Mucosa of stomach (tissue), 1 donor: ENCODE results near the gene PATJ.

Experiments
- H3K27me3 ChIP-seq: one replicate; pipeline ENCODE4 v1.7.0; 2013; ENCODE audit warnings: mild to moderate bottlenecking, low read length; ENCODE audit not compliant: control insufficient read depth, insufficient read depth
- H3K36me3 ChIP-seq: one replicate; pipeline ENCODE4 v1.7.0; 2013; ENCODE audit warnings: low read length; ENCODE audit not compliant: control insufficient read depth, insufficient read depth
- H3K4me1 ChIP-seq: one replicate; pipeline ENCODE4 v1.7.0; 2013; ENCODE audit warnings: mild to moderate bottlenecking, low read length; ENCODE audit not compliant: control insufficient read depth, insufficient read depth
- H3K4me3 ChIP-seq: one replicate; pipeline ENCODE4 v1.7.0; 2013; ENCODE audit warnings: low read length
- H3K9ac ChIP-seq: one replicate; pipeline ENCODE4 v1.7.0; 2013; ENCODE audit warnings: mild to moderate bottlenecking, low read length, moderate library complexity
- H3K9me3 ChIP-seq: one replicate; pipeline ENCODE4 v1.7.0; 2013; ENCODE audit warnings: mild to moderate bottlenecking, low read length, moderate library complexity; ENCODE audit not compliant: control insufficient read depth
- donor health status: Pancreatic carcinoma.

Gene PATJ

DNA sequence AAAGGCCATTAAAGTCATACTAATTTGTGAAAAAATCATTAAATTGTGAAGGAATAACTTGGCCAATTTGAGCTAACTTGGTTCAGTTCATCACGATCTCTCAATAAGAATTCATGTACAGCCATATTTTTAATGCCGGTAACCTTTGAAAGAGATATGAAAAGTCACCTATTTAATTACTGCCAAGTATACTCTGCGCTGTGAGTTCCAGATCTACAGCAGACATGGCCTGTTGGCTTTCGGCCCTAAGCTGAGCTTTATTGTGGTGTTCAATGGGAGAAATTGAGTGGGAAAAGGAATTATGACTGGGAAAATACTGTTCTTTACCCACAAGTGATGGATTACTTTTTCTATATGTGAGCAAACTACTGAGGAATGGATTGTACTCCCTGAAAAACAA, 292.5 kb downstream of the PATJ start:
- no peaks in the 10 kb centered on the region for H3K36me3 ChIP-seq
- H3K9me3 ChIP-seq, result no peaks in the 10 kb centered on the region
- no peaks in the 10 kb centered on the region for H3K27me3 ChIP-seq
- no peaks in the 10 kb centered on the region for H3K4me1 ChIP-seq
- no peak overlapping the region for H3K4me3 ChIP-seq
- no peak overlapping the region for H3K9ac ChIP-seq

GRCh38 chr1:62037274-62037673, 295.0 kb downstream of the PATJ start:
- Histone ChIP-seq H3K9ac (no peak overlapping the region), H3K4me1 (no peaks in the 10 kb centered on the region), H3K36me3 (no peaks in the 10 kb centered on the region), H3K9me3 (no peaks in the 10 kb centered on the region), H3K27me3 (no peaks in the 10 kb centered on the region), H3K4me3 (no peak overlapping the region)

DNA sequence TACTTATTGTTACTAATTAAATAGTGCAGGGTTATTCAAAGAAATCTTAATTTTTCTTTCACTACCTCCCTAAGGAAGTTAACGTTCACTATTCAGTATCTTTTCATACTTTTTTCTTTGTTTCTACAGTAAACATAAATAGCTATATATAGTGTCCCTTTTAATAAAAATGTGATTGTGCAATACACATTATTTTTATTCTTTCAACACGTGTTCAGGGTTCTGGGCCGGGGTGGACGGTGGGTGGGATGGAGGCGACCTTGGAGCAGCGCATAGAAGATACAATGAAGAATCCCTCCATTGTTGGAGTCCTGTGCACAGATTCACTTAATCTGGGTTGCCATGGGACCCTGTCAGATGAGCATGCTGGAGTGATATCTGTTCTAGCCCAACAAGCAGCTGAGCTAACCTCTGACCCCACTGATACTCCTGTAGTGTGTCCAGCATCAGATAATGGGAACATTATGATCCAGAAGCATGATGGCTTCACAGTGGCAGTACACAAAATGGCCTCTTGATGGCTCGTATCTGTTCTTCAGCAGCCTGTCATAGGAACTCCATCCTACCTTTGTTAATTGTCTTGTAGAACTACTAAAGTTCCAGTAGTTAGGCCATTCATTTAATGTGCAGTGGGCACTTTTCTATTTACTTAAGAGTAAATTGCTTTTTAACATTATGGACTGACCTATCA, 296.5 kb downstream of the PATJ start:
- H3K4me1 ChIP-seq, result no peaks in the 10 kb centered on the region
- no peaks in the 10 kb centered on the region for H3K9me3 ChIP-seq
- H3K4me3 ChIP-seq, result no peak overlapping the region
- no peak overlapping the region for H3K9ac ChIP-seq
- no peaks in the 10 kb centered on the region for H3K27me3 ChIP-seq
- H3K36me3 ChIP-seq, result no peaks in the 10 kb centered on the region

- no peaks in the 10 kb centered on the region for H3K4me1 ChIP-seq
- H3K4me3 ChIP-seq, result no peak overlapping the region
Observed at GRCh38 chr1:62040450-62040849, 298.2 kb downstream of the PATJ start.

GRCh38 chr1:62040973-62041372, 298.7 kb downstream of the PATJ start:
- H3K36me3 ChIP-seq, result no peaks in the 10 kb centered on the region
- H3K27me3 ChIP-seq, result no peaks in the 10 kb centered on the region
- no peaks in the 10 kb centered on the region for H3K4me1 ChIP-seq
- no peaks in the 10 kb centered on the region for H3K9me3 ChIP-seq
- H3K9ac ChIP-seq, result no peak overlapping the region
- H3K4me3 ChIP-seq, result no peak overlapping the region

More at GRCh38 chr1:62040450-62040849, 298.2 kb downstream of the PATJ start:
- H3K9ac ChIP-seq, result no peak overlapping the region
- H3K27me3 ChIP-seq, result no peaks in the 10 kb centered on the region
- H3K9me3 ChIP-seq, result no peaks in the 10 kb centered on the region
- no peaks in the 10 kb centered on the region for H3K36me3 ChIP-seq

DNA sequence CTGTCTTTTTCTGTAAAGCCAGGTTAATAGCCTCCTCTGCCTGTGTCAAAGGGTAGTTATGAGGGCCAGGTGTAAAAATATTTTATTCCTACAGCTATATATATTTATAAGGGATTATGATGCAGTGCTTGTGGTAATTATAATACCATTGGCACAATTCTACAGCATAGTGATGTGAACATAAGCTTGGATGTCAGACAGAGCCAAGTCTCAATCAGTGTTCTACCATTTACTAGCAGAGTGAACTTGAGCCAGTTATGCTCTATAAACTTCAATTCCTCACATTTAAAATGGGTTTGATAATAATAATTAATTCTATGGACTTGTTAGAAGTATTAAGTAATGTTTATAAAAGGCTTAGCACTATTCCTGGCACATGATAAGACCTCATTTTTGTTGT, 300.9 kb downstream of the PATJ start:
- Histone ChIP-seq H3K9ac (no peak overlapping the region), H3K27me3 (no peaks in the 10 kb centered on the region), H3K9me3 (no peaks in the 10 kb centered on the region), H3K36me3 (no peaks in the 10 kb centered on the region), H3K4me1 (no peaks in the 10 kb centered on the region), H3K4me3 (no peak overlapping the region)

GRCh38 chr1:62045574-62045973, 303.3 kb downstream of the PATJ start:
- H3K9ac ChIP-seq, result no peak overlapping the region
- no peaks in the 10 kb centered on the region for H3K27me3 ChIP-seq
- no peak overlapping the region for H3K4me3 ChIP-seq
- no peaks in the 10 kb centered on the region for H3K9me3 ChIP-seq
- H3K36me3 ChIP-seq, result no peaks in the 10 kb centered on the region
- no peaks in the 10 kb centered on the region for H3K4me1 ChIP-seq

- Histone ChIP-seq H3K4me3 (no peak overlapping the region), H3K36me3 (peaks cover under 1% of the 10 kb centered on the region), H3K27me3 (no peaks in the 10 kb centered on the region), H3K9me3 (no peaks in the 10 kb centered on the region), H3K4me1 (no peaks in the 10 kb centered on the region), H3K9ac (no peak overlapping the region)
Observed at GRCh38 chr1:62046927-62047326, 304.6 kb downstream of the PATJ start.

GRCh38 chr1:62050165-62050564, 307.9 kb downstream of the PATJ start:
- no peaks in the 10 kb centered on the region for H3K4me1 ChIP-seq
- peaks cover 4% of the 10 kb centered on the region for H3K36me3 ChIP-seq

GRCh38 chr1:62052946-62053345, 310.7 kb downstream of the PATJ start:
- Histone ChIP-seq H3K27me3 (no peaks in the 10 kb centered on the region), H3K9ac (no peak overlapping the region), H3K4me3 (no peak overlapping the region), H3K9me3 (no peaks in the 10 kb centered on the region), H3K4me1 (no peaks in the 10 kb centered on the region), H3K36me3 (peaks cover 4% of the 10 kb centered on the region)

More at GRCh38 chr1:62050165-62050564, 307.9 kb downstream of the PATJ start:
- H3K27me3 ChIP-seq, result no peaks in the 10 kb centered on the region
- no peak overlapping the region for H3K4me3 ChIP-seq
- H3K9ac ChIP-seq, result no peak overlapping the region
- no peaks in the 10 kb centered on the region for H3K9me3 ChIP-seq

DNA sequence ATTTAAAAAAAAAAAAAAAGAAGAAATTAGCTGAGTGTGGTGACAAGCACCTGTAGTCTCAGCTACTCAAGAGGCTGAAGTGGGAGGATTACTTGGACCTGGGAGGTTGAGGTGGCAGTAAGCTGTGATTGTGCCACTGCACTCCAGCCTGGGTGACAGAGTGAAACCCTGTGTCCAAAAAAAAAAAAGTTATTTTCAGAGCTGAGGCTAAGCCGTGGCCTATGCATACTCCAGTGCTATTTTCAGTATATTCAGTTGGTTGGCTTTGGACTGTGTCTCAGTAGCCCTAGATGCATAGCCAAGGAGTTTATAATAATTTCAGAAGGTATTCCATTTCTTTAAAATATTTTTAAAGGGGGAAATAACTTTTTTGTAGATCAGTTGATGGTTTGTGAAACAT, 311.9 kb downstream of the PATJ start:
- H3K36me3 ChIP-seq, result peaks cover 4% of the 10 kb centered on the region
- no peak overlapping the region for H3K9ac ChIP-seq
- H3K27me3 ChIP-seq, result no peaks in the 10 kb centered on the region
- no peak overlapping the region for H3K4me3 ChIP-seq
- no peaks in the 10 kb centered on the region for H3K4me1 ChIP-seq
- no peaks in the 10 kb centered on the region for H3K9me3 ChIP-seq

- H3K4me3 ChIP-seq, result no peak overlapping the region
- H3K9ac ChIP-seq, result no peak overlapping the region
- H3K36me3 ChIP-seq, result peaks cover under 1% of the 10 kb centered on the region
- H3K27me3 ChIP-seq, result no peaks in the 10 kb centered on the region
- no peaks in the 10 kb centered on the region for H3K4me1 ChIP-seq
- no peaks in the 10 kb centered on the region for H3K9me3 ChIP-seq
Observed at GRCh38 chr1:62057230-62057629, 314.9 kb downstream of the PATJ start.
